GM12891 (cell line): ENCODE data around the gene MIS18A.

Experiments used
- POLR2A ChIP-seq: IDR thresholded peaks from 2 replicates; pipeline ENCODE4 v1.6.1; 2011; ENCODE audit warnings: low read depth, low read length, control low read depth
- TAF1 ChIP-seq: IDR thresholded peaks from 2 replicates; pipeline ENCODE4 v1.6.1; 2011; ENCODE audit warnings: low read depth, low read length, control low read depth

- TF ChIP-seq TAF1 (no peak), POLR2A (no peak)
These were observed 52.4 kb downstream of the MIS18A start for GRCh38 chr21:32226444-32226843.
